CD4-positive, alpha-beta memory T cell (primary cell): ENCODE measurements around the gene TMEM44. TPM values are rescaled to one million over a fixed set of nuclear protein-coding genes. Genes with fewer than 3 reads are reported as not detected.

Experiments used
- CTCF ChIA-PET: fragments of 350-600 bp; sonication (Branson Sonifier 250); formaldehyde crosslinking; loops from one replicate; lab custom pipeline; 2021; ENCODE audit warnings: inconsistent platforms; ENCODE audit not compliant: partially characterized antibody; lab: Charles Lee
- POLR2A ChIA-PET: fragments of 350-600 bp; sonication (Branson Sonifier 250); formaldehyde crosslinking; loops from one replicate; lab custom pipeline; 2021; ENCODE audit not compliant: partially characterized antibody; lab: Charles Lee
- DNase-seq, 5 donors: peaks; one replicate each; pipeline versions ENCODE4 v3.0.0 to v3.0.0-alpha.2; 2020 to 2022; ENCODE audit warnings: mixed read lengths in 1 of 5
- H3K27ac ChIP-seq: one replicate; pipeline ENCODE4 v1.7.0; 2013; ENCODE audit warnings: low read depth, low read length
- H3K27me3 ChIP-seq: 2 replicates; pipeline ENCODE4 v1.7.0; 2013; ENCODE audit warnings: mild to moderate bottlenecking, low read length, moderate library complexity; ENCODE audit not compliant: insufficient read depth
- H3K36me3 ChIP-seq: 2 replicates; pipeline ENCODE4 v1.7.0; 2013; ENCODE audit warnings: mild to moderate bottlenecking, low read length, moderate library complexity; ENCODE audit not compliant: insufficient read depth
- H3K4me1 ChIP-seq: 2 replicates; pipeline ENCODE4 v1.7.0; 2013; ENCODE audit warnings: mild to moderate bottlenecking, low read length, moderate library complexity; ENCODE audit not compliant: insufficient read depth
- H3K4me3 ChIP-seq, 2 donors: one replicate each; pipeline ENCODE4 v1.7.0; 2013; ENCODE audit warnings: low read length in 2 of 2, mild to moderate bottlenecking in 1 of 2
- H3K9me3 ChIP-seq, 2 donors: one replicate each; pipeline ENCODE4 v1.7.0; 2013; ENCODE audit warnings: low read length in 2 of 2, control low read depth in 1 of 2; ENCODE audit not compliant: control insufficient read depth in 1 of 2
- H3K27ac Mint-ChIP-seq, 7 donors: one replicate each; pipeline ENCODE4 v1.8.0; 2020 to 2021; ENCODE audit warnings: mixed read lengths in 7 of 7, mild to moderate bottlenecking in 6 of 7, inconsistent platforms in 3 of 7, moderate library complexity in 3 of 7
- H3K27me3 Mint-ChIP-seq, 2 donors: one replicate each; pipeline ENCODE4 v1.8.0; 2020 to 2021; ENCODE audit warnings: mixed read lengths in 2 of 2
- H3K36me3 Mint-ChIP-seq, 2 donors: one replicate each; pipeline ENCODE4 v1.8.0; 2020 to 2021; ENCODE audit warnings: mixed read lengths in 2 of 2, inconsistent platforms in 1 of 2, mild to moderate bottlenecking in 1 of 2
- H3K4me1 Mint-ChIP-seq, 4 donors: one replicate each; pipeline ENCODE4 v1.8.0; 2020 to 2021; ENCODE audit warnings: mixed read lengths in 4 of 4, mild to moderate bottlenecking in 1 of 4
- H3K4me3 Mint-ChIP-seq, 8 donors: one replicate each; pipeline ENCODE4 v1.8.0; 2020 to 2021; ENCODE audit warnings: mixed read lengths in 8 of 8, mild to moderate bottlenecking in 7 of 8, moderate library complexity in 6 of 8, inconsistent platforms in 3 of 8
- H3K9me3 Mint-ChIP-seq, 8 donors: one replicate each; pipeline ENCODE4 v1.8.0; 2020 to 2021; ENCODE audit warnings: mixed read lengths in 8 of 8, mild to moderate bottlenecking in 5 of 8, inconsistent platforms in 3 of 8, moderate library complexity in 1 of 8
- intact Hi-C: fragments of 100-400 bp; cut with micrococcal nuclease; formaldehyde crosslinking; loops from one replicate; pipeline ENCODE4 v1.15.1; 2023
- polyA plus RNA-seq, 2 donors: library from polyadenylated mRNA; unstranded; fragments of 300-500 nt; fragmentation: Illumina TruSeq; gene quantifications; one replicate each; pipeline ENCODE4 v1.2.3, GENCODE V29; 2021
- total RNA-seq, 2 experiments: library from RNA; stranded (reverse); gene quantifications; one replicate each; pipeline ENCODE4 v1.2.3, GENCODE V29; 2021

TMEM44 gene
- total and polyA plus RNA-seq, 4 experiments from 2014 or later = 1.3 to 2.1 (median 1.9) TPM; not detected in 1

DNA sequence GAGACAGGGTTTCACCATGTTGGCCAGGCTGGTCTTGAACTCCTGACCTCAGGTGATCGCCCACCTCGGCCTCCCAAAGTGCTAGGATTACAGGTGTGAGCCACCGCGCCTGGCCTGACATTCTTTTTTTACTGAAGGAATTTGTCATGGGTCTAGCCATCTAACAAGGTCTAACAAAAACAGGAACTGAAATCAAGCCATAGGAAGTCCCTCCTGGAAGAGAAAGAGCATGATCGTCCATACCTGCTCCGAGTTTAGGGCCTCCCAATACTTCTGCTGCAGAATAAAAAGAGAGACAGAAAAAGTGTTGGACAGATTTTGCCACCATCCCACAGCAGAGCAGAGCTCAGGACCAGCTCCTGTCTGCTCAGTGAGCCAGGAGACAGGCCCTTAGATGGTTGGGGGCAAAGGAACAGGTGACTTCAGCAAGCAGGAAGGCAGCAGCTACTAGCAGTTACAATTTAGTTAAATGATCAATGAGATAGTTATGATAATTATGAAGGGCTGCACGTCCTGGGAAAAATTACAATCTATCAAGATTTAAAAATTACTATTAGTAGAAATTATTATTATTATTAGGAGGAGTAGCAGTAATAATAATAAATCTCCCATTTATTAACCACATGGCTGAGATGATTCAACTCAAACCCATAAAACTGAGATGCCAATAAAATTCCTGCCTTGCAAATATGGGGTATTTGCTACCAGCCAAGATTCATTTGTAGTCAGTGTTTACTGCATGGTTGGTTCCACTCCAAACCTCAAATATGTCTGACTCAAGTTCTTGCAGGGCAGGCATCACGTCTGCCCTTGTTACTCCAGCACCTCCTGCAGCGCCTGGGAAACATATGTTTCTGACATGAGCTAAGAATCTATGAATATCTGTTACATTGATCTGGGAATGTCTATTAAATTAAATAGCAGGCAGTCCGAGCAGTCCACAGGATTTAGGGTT lies 40.1 kb downstream of the TMEM44 start:
- ChIA-PET CTCF (interaction anchor here (1.0 to 4.9 kb wide), 4 partner anchors 10 to 125 kb away, joined by 4 to 84 read pairs (median 23); no protein-coding TSS in a partner anchor), POLR2A (interaction anchor here (1.1 to 2.7 kb wide), 2 partner anchors 9 kb away, joined by 3 to 9 read pairs; no protein-coding TSS in a partner anchor)
- peaks cover 0 to 6% (median 2%) of the 10 kb centered on the region in 4 donors for H3K4me1 Mint-ChIP-seq
- no peak overlapping the region for H3K4me3 ChIP-seq
- H3K4me1 ChIP-seq = no peaks in the 10 kb centered on the region
- no peaks in the 10 kb centered on the region for H3K36me3 Mint-ChIP-seq
- H3K27me3 ChIP-seq = no peaks in the 10 kb centered on the region
- DNase-seq = no peak
- no peak overlapping the region for H3K4me3 Mint-ChIP-seq
- no peaks in the 10 kb centered on the region for H3K36me3 ChIP-seq
- no peak overlapping the region for H3K27ac Mint-ChIP-seq
- intact Hi-C loops = no loop called here
- no peaks in the 10 kb centered on the region for H3K9me3 Mint-ChIP-seq
- H3K27me3 Mint-ChIP-seq = no peaks in the 10 kb centered on the region
- H3K9me3 ChIP-seq = no peaks in the 10 kb centered on the region
- H3K27ac ChIP-seq = no peak overlapping the region

DNA sequence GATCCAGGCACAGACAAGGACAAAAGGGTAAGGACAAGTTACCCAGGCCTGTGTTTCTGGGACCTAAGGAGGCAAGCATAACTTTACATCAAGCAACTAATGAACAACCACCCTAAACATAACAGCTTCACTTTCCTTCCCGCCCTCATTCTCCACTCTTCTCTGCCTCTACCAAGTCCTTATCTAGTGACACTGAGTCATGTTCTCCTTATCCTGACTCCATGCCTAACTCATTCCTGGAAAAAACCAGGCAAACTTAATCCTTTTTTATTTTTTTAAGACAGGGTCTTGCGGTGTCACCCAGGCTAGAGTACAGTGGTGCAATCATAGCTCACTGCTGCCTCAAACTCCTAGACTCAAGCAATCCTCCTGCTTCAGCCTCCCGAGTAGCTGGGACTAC lies 44.5 kb downstream of the TMEM44 start:
- DNase-seq = no peak
- intact Hi-C loops = no loop called here
- peaks cover 10 to 11% of the 10 kb centered on the region in 2 donors for H3K36me3 Mint-ChIP-seq
- no peaks in the 10 kb centered on the region for H3K36me3 ChIP-seq
- H3K4me1 ChIP-seq = peaks cover 11% of the 10 kb centered on the region
- peaks cover 7 to 21% (median 13%) of the 10 kb centered on the region in 4 donors for H3K4me1 Mint-ChIP-seq
- H3K27ac ChIP-seq = no peak overlapping the region
- no peaks in the 10 kb centered on the region for H3K9me3 ChIP-seq
- no peak overlapping the region for H3K4me3 Mint-ChIP-seq
- H3K4me3 ChIP-seq = no peak overlapping the region
- H3K9me3 Mint-ChIP-seq = peaks cover 0 to 9% (median 4%) of the 10 kb centered on the region in 8 donors
- no peaks in the 10 kb centered on the region for H3K27me3 ChIP-seq
- H3K27ac Mint-ChIP-seq = peak overlapping the region in 1 of 7 donors; percentile 23
- H3K27me3 Mint-ChIP-seq = no peaks in the 10 kb centered on the region
- ChIA-PET CTCF (interaction anchor here (0.6 to 2.5 kb wide), 4 partner anchors 11 to 245 kb away, joined by 3 to 8 read pairs (median 3); no protein-coding TSS in a partner anchor), POLR2A (interaction anchor here (1.3 kb wide), 1 partner anchor 101 kb away, joined by 3 read pairs; no protein-coding TSS in a partner anchor)

DNA sequence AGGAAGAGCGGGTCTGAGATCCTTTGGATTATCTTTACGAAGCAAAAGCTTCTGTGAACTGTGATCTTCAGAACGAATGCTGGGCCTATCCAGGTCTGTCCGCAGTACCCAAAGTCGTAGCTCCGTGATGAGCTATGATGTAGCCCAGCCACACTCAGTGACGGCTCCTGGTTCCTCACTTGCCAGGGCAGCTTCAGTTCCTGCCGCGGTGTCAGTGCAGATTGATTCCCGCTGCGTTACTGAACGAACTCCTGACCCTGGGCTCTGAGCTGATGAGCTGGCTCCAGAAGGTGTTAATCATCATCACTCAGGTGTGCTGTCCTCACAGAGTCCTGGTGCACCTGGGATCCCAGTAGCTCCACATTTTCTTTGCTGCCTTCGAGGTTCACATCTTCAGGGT lies 45.0 kb downstream of the TMEM44 start:
- no peaks in the 10 kb centered on the region for H3K27me3 ChIP-seq
- H3K36me3 ChIP-seq = no peaks in the 10 kb centered on the region
- CTCF ChIA-PET = interaction anchor here (0.6 to 2.5 kb wide), 4 partner anchors 10 to 245 kb away, joined by 3 to 8 read pairs (median 3); no protein-coding TSS in a partner anchor
- intact Hi-C loops = no loop called here
- peaks cover 13% of the 10 kb centered on the region for H3K4me1 ChIP-seq
- POLR2A ChIA-PET = interaction anchor here (1.3 kb wide), 1 partner anchor 100 kb away, joined by 3 read pairs; no protein-coding TSS in a partner anchor
- no peak overlapping the region for H3K27ac Mint-ChIP-seq
- no peak overlapping the region for H3K4me3 ChIP-seq
- H3K4me1 Mint-ChIP-seq = peaks cover 7 to 21% (median 13%) of the 10 kb centered on the region in 4 donors
- DNase-seq = no peak
- no peaks in the 10 kb centered on the region for H3K27me3 Mint-ChIP-seq
- peaks cover 0 to 9% (median 4%) of the 10 kb centered on the region in 8 donors for H3K9me3 Mint-ChIP-seq
- H3K9me3 ChIP-seq = no peaks in the 10 kb centered on the region
- no peak overlapping the region for H3K4me3 Mint-ChIP-seq
- no peak overlapping the region for H3K27ac ChIP-seq
- peaks cover 11 to 12% of the 10 kb centered on the region in 2 donors for H3K36me3 Mint-ChIP-seq

DNA sequence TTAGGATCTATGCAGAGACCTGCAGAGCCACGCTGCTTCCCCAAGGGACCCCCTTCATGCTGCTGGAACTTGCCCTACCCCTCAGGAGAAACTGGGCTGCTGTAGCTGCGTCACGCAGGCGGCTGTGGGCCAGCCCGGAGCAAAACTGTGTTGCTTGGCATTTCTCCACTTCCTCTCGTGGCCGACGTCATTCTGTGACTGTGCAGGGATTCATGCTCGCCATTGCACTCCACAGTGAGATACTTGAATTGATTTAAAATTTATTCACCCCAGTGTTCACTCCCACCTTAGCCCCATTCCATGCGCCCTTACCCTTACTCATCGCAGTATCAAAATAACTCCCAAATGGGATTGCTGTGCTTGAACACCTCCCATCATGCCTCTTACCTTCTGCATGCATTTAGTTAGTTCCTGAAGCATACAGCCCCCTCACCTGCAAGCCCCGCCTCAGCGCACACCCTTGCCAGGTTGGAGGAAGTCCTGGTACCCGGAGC lies 45.7 kb downstream of the TMEM44 start:
- no peak overlapping the region for H3K4me3 Mint-ChIP-seq
- no peak for DNase-seq
- Histone ChIP-seq H3K36me3 (no peaks in the 10 kb centered on the region), H3K4me3 (no peak overlapping the region), H3K9me3 (no peaks in the 10 kb centered on the region), H3K4me1 (peaks cover 16% of the 10 kb centered on the region), H3K27ac (no peak overlapping the region), H3K27me3 (no peaks in the 10 kb centered on the region)
- H3K27me3 Mint-ChIP-seq = no peaks in the 10 kb centered on the region
- ChIA-PET CTCF (interaction anchor here (1.6 to 2.5 kb wide), 2 partner anchors 10 kb away, joined by 5 to 8 read pairs; no protein-coding TSS in a partner anchor), POLR2A (interaction anchor here (1.5 kb wide), 1 partner anchor 102 kb away, joined by 6 read pairs; no protein-coding TSS in a partner anchor)
- peaks cover 0 to 9% (median 4%) of the 10 kb centered on the region in 8 donors for H3K9me3 Mint-ChIP-seq
- H3K27ac Mint-ChIP-seq = peak overlapping the region in 1 of 7 donors; percentile 14
- peaks cover 7 to 21% (median 13%) of the 10 kb centered on the region in 4 donors for H3K4me1 Mint-ChIP-seq
- intact Hi-C loops = no loop called here
- peaks cover 11 to 12% of the 10 kb centered on the region in 2 donors for H3K36me3 Mint-ChIP-seq

DNA sequence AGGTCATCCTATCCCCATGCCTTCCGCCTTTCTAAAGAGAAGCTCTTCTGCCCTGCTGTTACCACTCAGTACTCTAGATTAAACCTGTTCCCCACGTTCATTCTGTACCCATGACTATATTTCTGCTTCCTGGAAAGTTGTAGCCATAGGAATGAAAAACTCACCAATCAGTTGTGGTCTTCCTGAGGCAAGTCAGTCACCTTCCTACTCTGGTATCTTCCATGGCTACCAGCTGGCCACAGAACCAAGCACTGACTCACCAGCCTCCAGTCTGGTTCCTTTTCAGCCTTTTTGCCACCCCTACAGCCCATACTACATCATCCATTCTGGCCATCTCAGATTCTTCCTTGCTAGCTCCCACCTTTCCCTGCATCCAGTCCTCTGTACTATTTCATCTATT lies 46.4 kb downstream of the TMEM44 start:
- Histone ChIP-seq H3K27me3 (no peaks in the 10 kb centered on the region), H3K9me3 (no peaks in the 10 kb centered on the region), H3K27ac (no peak overlapping the region), H3K36me3 (no peaks in the 10 kb centered on the region), H3K4me1 (peaks cover 16% of the 10 kb centered on the region), H3K4me3 (no peak overlapping the region)
- Mint-ChIP-seq H3K9me3 (peaks cover 0 to 9% (median 4%) of the 10 kb centered on the region in 8 donors), H3K27me3 (no peaks in the 10 kb centered on the region), H3K36me3 (peaks cover 11 to 12% of the 10 kb centered on the region in 2 donors), H3K4me1 (peaks cover 7 to 21% (median 13%) of the 10 kb centered on the region in 4 donors), H3K4me3 (no peak overlapping the region), H3K27ac (peak overlapping the region in 1 of 7 donors; percentile 14)
- no peak for DNase-seq
- ChIA-PET CTCF (interaction anchor here (1.6 kb wide), 1 partner anchor 9 kb away, joined by 5 read pairs; no protein-coding TSS in a partner anchor), POLR2A (interaction anchor here (0.6 to 1.5 kb wide), 2 partner anchors 78 to 101 kb away, joined by 3 to 6 read pairs; no protein-coding TSS in a partner anchor)
- intact Hi-C loops = no loop called here

DNA sequence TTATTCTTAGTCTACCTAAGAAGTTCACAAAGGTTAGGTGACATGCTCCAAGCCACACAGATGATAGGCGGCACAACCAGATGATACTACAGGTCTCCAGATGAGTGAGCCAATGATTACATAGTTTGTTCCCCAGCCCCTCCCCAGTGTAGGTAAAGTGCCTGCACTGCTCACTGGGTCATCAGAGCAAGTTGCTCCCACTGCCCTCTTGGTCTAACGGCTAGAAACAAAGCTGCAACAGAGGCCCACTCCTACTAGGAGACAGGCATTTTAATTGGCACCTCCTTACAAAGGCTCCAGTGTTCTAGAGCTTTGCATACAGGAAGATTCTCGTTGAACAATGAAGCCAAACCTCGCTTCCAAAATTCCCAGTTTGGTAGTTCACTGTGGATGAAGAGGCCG lies 47.3 kb downstream of the TMEM44 start:
- DNase-seq = no peak
- ChIA-PET POLR2A (no interaction called here), CTCF (interaction anchor here (1.1 to 6.9 kb wide), 4 partner anchors 8 to 114 kb away, joined by 3 to 42 read pairs (median 6); no protein-coding TSS in a partner anchor)
- peaks cover 11 to 12% of the 10 kb centered on the region in 2 donors for H3K36me3 Mint-ChIP-seq
- intact Hi-C loops = no loop called here
- peaks cover 0 to 9% (median 4%) of the 10 kb centered on the region in 8 donors for H3K9me3 Mint-ChIP-seq
- no peaks in the 10 kb centered on the region for H3K9me3 ChIP-seq
- peak overlapping the region in 1 of 7 donors; percentile 41 for H3K27ac Mint-ChIP-seq
- H3K4me1 ChIP-seq = peaks cover 16% of the 10 kb centered on the region
- no peak overlapping the region for H3K27ac ChIP-seq
- H3K4me3 Mint-ChIP-seq = peak overlapping the region in 3 of 8 donors; percentile 26 to 63 (median 26)
- no peaks in the 10 kb centered on the region for H3K27me3 Mint-ChIP-seq
- H3K27me3 ChIP-seq = no peaks in the 10 kb centered on the region
- H3K4me1 Mint-ChIP-seq = peaks cover 7 to 21% (median 13%) of the 10 kb centered on the region in 4 donors
- H3K36me3 ChIP-seq = no peaks in the 10 kb centered on the region
- H3K4me3 ChIP-seq = no peak overlapping the region
